ENCODE results near the gene RAF1. TPM values are rescaled to one million over a fixed set of nuclear protein-coding genes. Genes with fewer than 3 reads are reported as not detected.

RAF1 gene
- total RNA-seq, 4 donors from 2014 or later, result 212 to 346 (median 246) TPM

GRCh38 chr3:12612514-12613226 lies 51.2 kb downstream of the RAF1 start:
- H3K4me3 ChIP-seq, result no peak overlapping the region
- intact Hi-C loops (cut with DNase I; ENCODE audit: low total_unique reads) (no loop called here), in situ Hi-C loops (cut with MboI; ENCODE audit: low sequenced_read_pairs in 4 of 4) (no loop called here)
- peak overlapping the region in 1 of 4 donors; percentile 15 for H3K27ac ChIP-seq
- no peaks in the 10 kb centered on the region for H3K4me1 ChIP-seq
- no peaks in the 10 kb centered on the region for H3K27me3 ChIP-seq
- no peak for DNase-seq
- no peaks in the 10 kb centered on the region for H3K9me3 ChIP-seq
- ATAC-seq, result no peak
- TF ChIP-seq POLR2A (IDR thresholded peaks at IDR 0.05) (no peak), CTCF (IDR thresholded peaks at IDR 0.05 in 4 of 5, conservative IDR thresholded peaks at IDR 0.05 in 1 of 5) (no peak)
- peaks cover 0 to 59% of the 10 kb centered on the region in 2 donors for H3K36me3 ChIP-seq

- intact Hi-C loops (cut with DNase I; ENCODE audit: low total_unique reads), result no loop called here
- in situ Hi-C loops (cut with MboI; ENCODE audit: low sequenced_read_pairs in 4 of 4), result no loop called here
- ATAC-seq, result peak in 1 of 2 donors; percentile 41
Observed at GRCh38 chr3:12611117-12611516, 52.8 kb downstream of the RAF1 start.

GRCh38 chr3:12608376-12608775 lies 55.5 kb downstream of the RAF1 start:
- H3K36me3 ChIP-seq, result peaks cover 3 to 77% of the 10 kb centered on the region in 2 donors
- H3K4me3 ChIP-seq, result no peak overlapping the region
- intact Hi-C loops (cut with DNase I; ENCODE audit: low total_unique reads), result no loop called here
- no peaks in the 10 kb centered on the region for H3K4me1 ChIP-seq
- TF ChIP-seq CTCF (IDR thresholded peaks at IDR 0.05 in 4 of 5, conservative IDR thresholded peaks at IDR 0.05 in 1 of 5) (no peak), POLR2A (IDR thresholded peaks at IDR 0.05) (no peak)
- H3K9me3 ChIP-seq, result no peaks in the 10 kb centered on the region
- in situ Hi-C loops (cut with MboI; ENCODE audit: low sequenced_read_pairs in 4 of 4), result no loop called here
- no peak for ATAC-seq
- no peak overlapping the region for H3K27ac ChIP-seq
- H3K27me3 ChIP-seq, result no peaks in the 10 kb centered on the region
- no peak for DNase-seq

More at GRCh38 chr3:12611117-12611516, 52.8 kb downstream of the RAF1 start:
- H3K4me1 ChIP-seq, result no peaks in the 10 kb centered on the region
- no peak overlapping the region for H3K27ac ChIP-seq
- TF ChIP-seq POLR2A (IDR thresholded peaks at IDR 0.05) (no peak), CTCF (IDR thresholded peaks at IDR 0.05 in 4 of 5, conservative IDR thresholded peaks at IDR 0.05 in 1 of 5) (no peak)
- H3K4me3 ChIP-seq, result no peak overlapping the region
- peaks cover under 1 to 60% of the 10 kb centered on the region in 2 donors for H3K36me3 ChIP-seq
- H3K27me3 ChIP-seq, result no peaks in the 10 kb centered on the region
- no peaks in the 10 kb centered on the region for H3K9me3 ChIP-seq
- no peak for DNase-seq

- no peak overlapping the region for H3K4me3 ChIP-seq
- peaks cover 3 to 91% of the 10 kb centered on the region in 2 donors for H3K36me3 ChIP-seq
- H3K9me3 ChIP-seq, result no peaks in the 10 kb centered on the region
- DNase-seq, result no peak
- in situ Hi-C loops (cut with MboI; ENCODE audit: low sequenced_read_pairs in 4 of 4), result no loop called here
- no peak overlapping the region for H3K27ac ChIP-seq
- no peaks in the 10 kb centered on the region for H3K27me3 ChIP-seq
- ATAC-seq, result no peak
- intact Hi-C loops (cut with DNase I; ENCODE audit: low total_unique reads), result loop anchor here (5.0 kb wide), 1 partner anchor 37 kb away; no protein-coding TSS in a partner anchor
- TF ChIP-seq CTCF (IDR thresholded peaks at IDR 0.05 in 4 of 5, conservative IDR thresholded peaks at IDR 0.05 in 1 of 5) (no peak), POLR2A (IDR thresholded peaks at IDR 0.05) (no peak)
- peaks cover 0 to 7% of the 10 kb centered on the region in 2 donors for H3K4me1 ChIP-seq
Observed at GRCh38 chr3:12603969-12604368, 59.9 kb downstream of the RAF1 start.
